GM19395 (cell line): ENCODE results near the gene LIN28B.
"Not testable (repeated sequence)": the region's sequence is repeated elsewhere in the genome, so short reads cannot be mapped to it uniquely, and the experiment has no call there.

Experiments used
- ATAC-seq: cut with Tn5 transposase; IDR thresholded peaks from one replicate; pipeline ENCODE4 v1.9.1; 2021; ENCODE audit warnings: mild to moderate bottlenecking, moderate library complexity; ENCODE audit not compliant: unreplicated experiment

Gene LIN28B

GRCh38 chr6:104955927-104956730 is 778 bp upstream of the LIN28B start:
- ATAC-seq: no peak

GRCh38 chr6:104957301-104958177 is 632 bp downstream of the LIN28B start:
- ATAC-seq: no peak

GRCh38 chr6:104958178-104959025 is 1.5 kb downstream of the LIN28B start:
- ATAC-seq: no peak

- ATAC-seq: no peak
Measured at GRCh38 chr6:104959026-104959858, 2.3 kb downstream of the LIN28B start.

- ATAC-seq: no peak
Measured at GRCh38 chr6:104969108-104969507, 12.2 kb downstream of the LIN28B start.

- ATAC-seq: no peak
Measured at GRCh38 chr6:104969785-104970581, 13.1 kb downstream of the LIN28B start.

- no peak for ATAC-seq
Measured at GRCh38 chr6:104973404-104973803, 16.5 kb downstream of the LIN28B start.

- no peak for ATAC-seq
Measured at GRCh38 chr6:104983296-104983695, 26.4 kb downstream of the LIN28B start.

GRCh38 chr6:104983776-104984175 is 26.9 kb downstream of the LIN28B start:
- ATAC-seq: no peak

GRCh38 chr6:104984831-104985230 is 27.9 kb downstream of the LIN28B start:
- ATAC-seq: no peak

- ATAC-seq: not testable (repeated sequence)
Measured at GRCh38 chr6:104985875-104986274, 29.0 kb downstream of the LIN28B start.

- no peak for ATAC-seq
Measured at GRCh38 chr6:104986625-104987024, 29.7 kb downstream of the LIN28B start.

GRCh38 chr6:104987218-104987617 is 30.3 kb downstream of the LIN28B start:
- no peak for ATAC-seq

GRCh38 chr6:104990085-104990484 is 33.2 kb downstream of the LIN28B start:
- no peak for ATAC-seq

GRCh38 chr6:104991062-104991461 is 34.2 kb downstream of the LIN28B start:
- not testable (repeated sequence) for ATAC-seq

GRCh38 chr6:104993576-104993975 is 36.7 kb downstream of the LIN28B start:
- ATAC-seq: not testable (repeated sequence)

- no peak for ATAC-seq
Measured at GRCh38 chr6:104995989-104996617, 39.2 kb downstream of the LIN28B start.

GRCh38 chr6:105001063-105001462 is 44.2 kb downstream of the LIN28B start:
- ATAC-seq: no peak

GRCh38 chr6:105001906-105002305 is 45.0 kb downstream of the LIN28B start:
- ATAC-seq: no peak
